Hepatocyte (in vitro differentiated cells): ENCODE measurements around the gene NBPF1.

Experiments used
- CTCF ChIP-seq: fragments of 200-600 bp; sonication (generic); IDR thresholded peaks from 2 replicates; pipeline ENCODE4 v1.5.1; 2016; ENCODE audit warnings: antibody characterized with exemption, mild to moderate bottlenecking; ENCODE audit not compliant: poor library complexity
- EZH2 ChIP-seq: fragments of 200-600 bp; sonication (generic); IDR thresholded peaks from 2 replicates; pipeline ENCODE4 v1.6.1; 2016; ENCODE audit warnings: antibody characterized with exemption, mild to moderate bottlenecking, borderline replicate concordance
- EZH2phosphoT487 ChIP-seq: fragments of 200-600 bp; sonication (generic); IDR thresholded peaks from one replicate; pipeline ENCODE4 v1.6.1; 2018; ENCODE audit warnings: antibody characterized with exemption, mild to moderate bottlenecking, low read depth, moderate library complexity; ENCODE audit not compliant: unreplicated experiment, severe bottlenecking

DNA sequence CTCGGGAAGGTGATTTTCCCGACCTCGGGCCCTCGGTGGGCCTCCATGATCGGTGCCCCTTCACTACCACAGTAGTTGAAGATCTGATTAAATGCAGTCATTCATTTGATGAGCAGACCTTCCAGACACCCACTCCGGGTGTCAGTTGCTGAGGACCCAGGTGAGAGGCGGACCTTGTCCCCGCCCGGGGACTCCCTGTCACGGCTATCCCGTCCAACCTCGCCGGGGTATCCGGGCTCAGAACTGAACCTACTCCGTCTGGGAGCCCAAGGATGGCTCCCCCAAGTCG is 30.8 kb upstream of the NBPF1 start:
- TF ChIP-seq CTCF (no peak), EZH2 (no peak), EZH2phosphoT487 (no peak)
